ENCODE measurements around the gene ZNF526.

Gene ZNF526

GRCh38 chr19:42228641-42229040, 8.5 kb downstream of the ZNF526 start:
- TF ChIP-seq, protein P1, sequence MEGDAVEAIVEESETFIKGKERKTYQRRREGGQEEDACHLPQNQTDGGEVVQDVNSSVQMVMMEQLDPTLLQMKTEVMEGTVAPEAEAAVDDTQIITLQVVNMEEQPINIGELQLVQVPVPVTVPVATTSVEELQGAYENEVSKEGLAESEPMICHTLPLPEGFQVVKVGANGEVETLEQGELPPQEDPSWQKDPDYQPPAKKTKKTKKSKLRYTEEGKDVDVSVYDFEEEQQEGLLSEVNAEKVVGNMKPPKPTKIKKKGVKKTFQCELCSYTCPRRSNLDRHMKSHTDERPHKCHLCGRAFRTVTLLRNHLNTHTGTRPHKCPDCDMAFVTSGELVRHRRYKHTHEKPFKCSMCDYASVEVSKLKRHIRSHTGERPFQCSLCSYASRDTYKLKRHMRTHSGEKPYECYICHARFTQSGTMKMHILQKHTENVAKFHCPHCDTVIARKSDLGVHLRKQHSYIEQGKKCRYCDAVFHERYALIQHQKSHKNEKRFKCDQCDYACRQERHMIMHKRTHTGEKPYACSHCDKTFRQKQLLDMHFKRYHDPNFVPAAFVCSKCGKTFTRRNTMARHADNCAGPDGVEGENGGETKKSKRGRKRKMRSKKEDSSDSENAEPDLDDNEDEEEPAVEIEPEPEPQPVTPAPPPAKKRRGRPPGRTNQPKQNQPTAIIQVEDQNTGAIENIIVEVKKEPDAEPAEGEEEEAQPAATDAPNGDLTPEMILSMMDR (conservative IDR thresholded peaks at IDR 0.05): no peak
- TF ChIP-seq ZFX (IDR thresholded peaks at IDR 0.05): no peak
- H3K27ac ChIP-seq: no peak overlapping the region

GRCh38 chr19:42229301-42229854, 9.3 kb downstream of the ZNF526 start:
- TF ChIP-seq ZFX (IDR thresholded peaks at IDR 0.05): no peak
- TF ChIP-seq, protein P1 (conservative IDR thresholded peaks at IDR 0.05): no peak
- no peak overlapping the region for H3K27ac ChIP-seq

GRCh38 chr19:42229855-42230351, 9.8 kb downstream of the ZNF526 start:
- TF ChIP-seq, protein P1 (conservative IDR thresholded peaks at IDR 0.05): no peak
- no peak for TF ChIP-seq ZFX (IDR thresholded peaks at IDR 0.05)
- no peak overlapping the region for H3K27ac ChIP-seq

DNA sequence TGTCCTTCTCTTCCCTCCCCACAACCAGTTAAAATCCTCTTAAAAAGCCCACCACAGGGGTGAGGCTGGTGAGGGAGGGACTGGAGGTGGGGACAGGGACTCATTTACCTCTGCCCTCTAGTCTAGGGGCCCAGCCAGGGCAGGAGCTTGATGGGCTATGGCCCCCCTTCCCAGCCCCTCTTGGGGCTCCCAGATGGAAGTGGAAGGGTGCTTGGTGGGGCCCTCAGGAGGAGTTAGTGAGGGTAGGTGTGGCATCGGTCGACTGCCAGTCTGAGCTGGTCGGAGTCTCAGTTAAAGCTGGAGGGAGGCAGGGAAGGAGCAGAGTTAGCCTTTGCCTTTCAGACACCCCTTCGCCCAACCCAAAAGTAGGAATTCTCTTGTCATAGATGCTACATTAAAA, 10.5 kb downstream of the ZNF526 start:
- H3K27ac ChIP-seq: no peak overlapping the region
- no peak for TF ChIP-seq ZFX (IDR thresholded peaks at IDR 0.05)
- TF ChIP-seq, protein P1 (conservative IDR thresholded peaks at IDR 0.05): no peak

DNA sequence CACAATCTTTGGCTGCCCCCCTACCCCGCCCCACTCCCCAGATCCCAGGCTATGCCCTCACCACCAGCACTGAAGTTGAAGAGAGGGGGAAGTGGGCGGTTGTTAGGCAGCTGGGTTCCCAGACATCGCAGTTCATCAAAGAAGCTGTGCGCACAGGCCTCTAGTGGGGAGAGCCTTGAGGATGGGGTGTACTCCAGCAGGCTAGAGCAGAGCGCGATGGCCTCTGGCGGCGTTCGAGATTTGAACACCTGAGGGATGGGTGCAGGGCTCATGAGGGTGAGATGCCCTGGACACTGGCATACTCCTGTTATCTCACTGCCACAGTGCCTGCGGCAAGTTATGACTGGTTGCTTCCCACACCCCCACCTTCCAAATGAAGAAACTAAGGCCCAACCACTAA, 12.3 kb downstream of the ZNF526 start:
- no peak overlapping the region for H3K27ac ChIP-seq
- TF ChIP-seq, protein P1 (conservative IDR thresholded peaks at IDR 0.05): no peak
- TF ChIP-seq ZFX (IDR thresholded peaks at IDR 0.05): no peak

GRCh38 chr19:42233106-42233505, 13.0 kb downstream of the ZNF526 start:
- H3K27ac ChIP-seq: no peak overlapping the region
- TF ChIP-seq, protein P1 (conservative IDR thresholded peaks at IDR 0.05): no peak
- TF ChIP-seq ZFX (IDR thresholded peaks at IDR 0.05): no peak

DNA sequence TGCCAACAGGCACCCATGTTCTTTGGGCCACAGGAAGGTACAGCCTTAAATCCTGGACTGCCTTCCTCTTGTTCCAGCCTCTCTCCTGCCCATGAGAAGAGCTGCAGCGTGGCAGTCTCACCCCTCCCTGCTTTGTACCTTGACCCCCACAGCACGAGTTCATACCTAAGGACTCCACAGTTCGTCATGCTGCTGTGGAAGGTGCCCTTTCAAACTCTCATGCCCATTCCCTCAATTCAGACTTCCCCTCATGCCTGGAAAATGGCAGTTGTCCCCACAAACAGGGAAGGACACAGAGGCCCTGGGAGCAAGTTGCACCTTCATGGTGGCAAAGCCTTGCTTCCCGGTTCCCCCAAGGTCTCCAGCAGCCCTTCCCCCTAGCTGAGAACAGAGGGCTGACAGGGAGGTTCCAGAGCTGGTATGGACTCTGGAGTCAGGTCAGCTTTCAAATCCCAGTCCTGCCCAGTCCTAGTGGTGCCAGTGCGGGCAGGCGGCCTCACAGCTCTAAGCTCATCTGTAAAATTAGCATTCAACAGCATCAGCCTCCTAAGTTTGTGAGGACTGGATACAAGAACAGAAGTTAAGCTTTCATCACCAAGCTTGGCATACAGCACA, 13.7 kb downstream of the ZNF526 start:
- H3K27ac ChIP-seq: no peak overlapping the region
- TF ChIP-seq, protein P1 (conservative IDR thresholded peaks at IDR 0.05): no peak
- no peak for TF ChIP-seq ZFX (IDR thresholded peaks at IDR 0.05)
